Activated naive CD8-positive, alpha-beta T cell (primary cell): Measurements from ENCODE around the gene UROC1.
A peak's percentile ranks its signal among the peaks of the same experiment; 100 is the strongest.

Experiments
- H3K27ac Mint-ChIP-seq: one replicate; pipeline ENCODE4 v1.8.0; 2021; ENCODE audit warnings: mixed read lengths
- H3K27me3 Mint-ChIP-seq: one replicate; pipeline ENCODE4 v1.8.0; 2021; ENCODE audit warnings: mixed read lengths
- H3K36me3 Mint-ChIP-seq: one replicate; pipeline ENCODE4 v1.8.0; 2021; ENCODE audit warnings: mixed read lengths
- H3K4me1 Mint-ChIP-seq: one replicate; pipeline ENCODE4 v1.8.0; 2021; ENCODE audit warnings: low read depth, mixed read lengths
- H3K4me3 Mint-ChIP-seq: one replicate; pipeline ENCODE4 v1.8.0; 2021; ENCODE audit warnings: mild to moderate bottlenecking, mixed read lengths
- H3K9me3 Mint-ChIP-seq: one replicate; pipeline ENCODE4 v1.8.0; 2021; ENCODE audit warnings: low read depth, mixed read lengths

The UROC1 gene

GRCh38 chr3:126528800-126529541 lies 11.4 kb upstream of the UROC1 start:
- H3K4me1 Mint-ChIP-seq = no peaks in the 10 kb centered on the region
- no peak overlapping the region for H3K27ac Mint-ChIP-seq
- no peaks in the 10 kb centered on the region for H3K36me3 Mint-ChIP-seq
- H3K9me3 Mint-ChIP-seq = no peaks in the 10 kb centered on the region
- peaks cover 2% of the 10 kb centered on the region for H3K27me3 Mint-ChIP-seq
- H3K4me3 Mint-ChIP-seq = no peak overlapping the region

DNA sequence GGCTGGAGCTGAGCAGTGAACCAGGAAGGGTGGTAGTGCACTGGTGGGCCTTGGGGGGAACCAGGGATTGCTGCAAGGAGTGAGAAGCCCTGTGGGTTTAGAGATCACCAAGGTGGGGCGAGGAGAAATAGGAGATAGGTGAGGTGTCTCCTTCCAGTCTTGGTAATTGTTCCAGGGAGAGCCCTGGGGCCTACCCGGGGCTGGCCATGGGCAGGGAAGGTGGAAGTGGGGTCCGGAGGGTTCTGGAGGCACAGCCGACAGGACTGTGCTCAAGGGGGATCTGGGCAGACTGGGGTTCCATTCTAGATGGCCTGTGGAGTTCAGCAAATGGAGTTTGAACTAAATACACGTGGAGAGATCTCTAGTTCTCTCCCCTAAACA lies 10.8 kb upstream of the UROC1 start:
- no peak overlapping the region for H3K4me3 Mint-ChIP-seq
- no peak overlapping the region for H3K27ac Mint-ChIP-seq
- no peaks in the 10 kb centered on the region for H3K27me3 Mint-ChIP-seq
- H3K36me3 Mint-ChIP-seq = no peaks in the 10 kb centered on the region
- no peaks in the 10 kb centered on the region for H3K9me3 Mint-ChIP-seq
- H3K4me1 Mint-ChIP-seq = no peaks in the 10 kb centered on the region

DNA sequence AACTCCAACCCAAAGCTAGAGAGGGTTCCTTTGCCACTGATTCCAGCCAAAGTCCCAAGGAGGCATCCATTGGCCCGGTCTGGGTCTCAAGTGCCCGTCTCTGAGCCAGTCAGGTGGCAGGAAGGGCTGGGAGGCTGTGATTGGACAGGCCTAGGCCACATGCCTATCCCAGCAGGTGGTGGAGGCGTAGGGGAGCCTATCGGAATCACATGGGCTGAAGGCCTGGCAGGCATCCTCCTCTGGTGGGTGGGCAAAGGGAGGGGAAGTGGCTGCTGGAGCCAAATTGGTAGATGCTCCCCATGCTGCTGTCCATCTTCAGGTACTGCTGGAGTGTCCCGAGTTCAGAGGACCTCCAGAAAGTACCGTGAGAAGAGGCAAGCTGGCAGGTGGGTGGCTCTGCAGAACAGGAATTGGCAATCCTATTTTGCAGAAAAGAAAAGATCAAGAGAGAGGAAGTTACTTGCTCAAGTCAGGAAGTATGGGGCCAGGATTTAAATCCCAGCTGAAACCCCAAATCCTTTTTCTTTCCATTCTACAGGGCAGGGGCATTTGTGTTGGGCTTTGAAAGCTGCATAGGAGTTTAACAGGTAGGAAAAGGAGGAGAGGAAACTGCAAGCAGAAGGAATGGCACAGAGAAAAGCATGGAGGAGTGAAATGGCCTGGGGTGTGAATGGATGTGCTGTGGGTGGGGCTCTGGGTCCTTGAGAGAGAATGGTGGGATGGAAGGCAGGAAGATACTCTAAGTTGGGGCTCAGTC lies 10.1 kb upstream of the UROC1 start:
- Mint-ChIP-seq H3K4me3 (no peak overlapping the region), H3K36me3 (no peaks in the 10 kb centered on the region), H3K27me3 (peaks cover 3% of the 10 kb centered on the region), H3K27ac (no peak overlapping the region), H3K4me1 (no peaks in the 10 kb centered on the region), H3K9me3 (no peaks in the 10 kb centered on the region)

- Mint-ChIP-seq H3K4me1 (no peaks in the 10 kb centered on the region), H3K36me3 (no peaks in the 10 kb centered on the region), H3K4me3 (no peak overlapping the region), H3K9me3 (no peaks in the 10 kb centered on the region), H3K27me3 (peaks cover 7% of the 10 kb centered on the region), H3K27ac (no peak overlapping the region)
Observed at GRCh38 chr3:126527006-126527405, 9.4 kb upstream of the UROC1 start.

- Mint-ChIP-seq H3K27ac (no peak overlapping the region), H3K4me1 (no peaks in the 10 kb centered on the region), H3K9me3 (no peaks in the 10 kb centered on the region), H3K36me3 (no peaks in the 10 kb centered on the region), H3K27me3 (peaks cover 7% of the 10 kb centered on the region), H3K4me3 (no peak overlapping the region)
Observed at GRCh38 chr3:126526668-126527005, 9.1 kb upstream of the UROC1 start.

GRCh38 chr3:126525853-126526667 lies 8.5 kb upstream of the UROC1 start:
- no peak overlapping the region for H3K4me3 Mint-ChIP-seq
- H3K36me3 Mint-ChIP-seq = no peaks in the 10 kb centered on the region
- no peaks in the 10 kb centered on the region for H3K9me3 Mint-ChIP-seq
- no peak overlapping the region for H3K27ac Mint-ChIP-seq
- H3K27me3 Mint-ChIP-seq = peaks cover 7% of the 10 kb centered on the region
- H3K4me1 Mint-ChIP-seq = no peaks in the 10 kb centered on the region

GRCh38 chr3:126525091-126525852 lies 7.7 kb upstream of the UROC1 start:
- Mint-ChIP-seq H3K36me3 (no peaks in the 10 kb centered on the region), H3K9me3 (no peaks in the 10 kb centered on the region), H3K4me1 (no peaks in the 10 kb centered on the region), H3K27me3 (peaks cover 7% of the 10 kb centered on the region), H3K27ac (no peak overlapping the region), H3K4me3 (peak overlapping the region; percentile 23)

- Mint-ChIP-seq H3K9me3 (no peaks in the 10 kb centered on the region), H3K4me1 (no peaks in the 10 kb centered on the region), H3K27me3 (peaks cover 7% of the 10 kb centered on the region), H3K4me3 (peak overlapping the region; percentile 23), H3K36me3 (no peaks in the 10 kb centered on the region), H3K27ac (no peak overlapping the region)
Observed at GRCh38 chr3:126524429-126524988, 6.9 kb upstream of the UROC1 start.

GRCh38 chr3:126523745-126524428 lies 6.3 kb upstream of the UROC1 start, which contains the start of gene CHST13:
CHST13 (plus strand) TSS chr3:126524155; CDS start chr3:126524333, 178 bp downstream.
- no peaks in the 10 kb centered on the region for H3K9me3 Mint-ChIP-seq
- H3K36me3 Mint-ChIP-seq = no peaks in the 10 kb centered on the region
- peak within 1 kb of the TSS; percentile 23 for H3K4me3 Mint-ChIP-seq
- H3K27me3 Mint-ChIP-seq = peaks cover 7% of the 10 kb centered on the region
- no peak within 1 kb of the TSS for H3K27ac Mint-ChIP-seq
- no peaks in the 10 kb centered on the region for H3K4me1 Mint-ChIP-seq

- Mint-ChIP-seq H3K27me3 (peaks cover 7% of the 10 kb centered on the region), H3K27ac (no peak overlapping the region)
Observed at GRCh38 chr3:126522363-126522788, 4.8 kb upstream of the UROC1 start.

GRCh38 chr3:126521122-126521891 lies 3.7 kb upstream of the UROC1 start:
- Mint-ChIP-seq H3K27me3 (peaks cover 7% of the 10 kb centered on the region), H3K27ac (no peak overlapping the region), H3K36me3 (no peaks in the 10 kb centered on the region), H3K9me3 (no peaks in the 10 kb centered on the region), H3K4me1 (no peaks in the 10 kb centered on the region), H3K4me3 (no peak overlapping the region)

More at GRCh38 chr3:126522363-126522788, 4.8 kb upstream of the UROC1 start:
- H3K4me3 Mint-ChIP-seq = no peak overlapping the region
- no peaks in the 10 kb centered on the region for H3K4me1 Mint-ChIP-seq
- H3K36me3 Mint-ChIP-seq = no peaks in the 10 kb centered on the region
- no peaks in the 10 kb centered on the region for H3K9me3 Mint-ChIP-seq

GRCh38 chr3:126519506-126520455 lies 2.2 kb upstream of the UROC1 start:
- H3K4me1 Mint-ChIP-seq = no peaks in the 10 kb centered on the region
- peaks cover 7% of the 10 kb centered on the region for H3K27me3 Mint-ChIP-seq
- no peaks in the 10 kb centered on the region for H3K9me3 Mint-ChIP-seq
- no peak overlapping the region for H3K27ac Mint-ChIP-seq
- H3K36me3 Mint-ChIP-seq = no peaks in the 10 kb centered on the region
- no peak overlapping the region for H3K4me3 Mint-ChIP-seq
